Measurements from ENCODE around the gene STAT1. TPM values are rescaled to one million over a fixed set of nuclear protein-coding genes. Genes with fewer than 3 reads are reported as not detected.

STAT1 gene
- polyA plus RNA-seq, 3 donors: 51.3 to 126 (median 110) TPM

- Histone ChIP-seq H3K79me2 (ENCODE audit: insufficient read depth, low read length) (no peaks in the 10 kb centered on the region), H3K4me1 (ENCODE audit: control insufficient read depth in 1 of 2, insufficient read depth in 2 of 2, low read length in 2 of 2) (peaks cover 13 to 18% of the 10 kb centered on the region in 2 donors), H3K4me3 (replicated peaks in 1 of 3; ENCODE audit: low read depth in 2 of 3, low read length in 3 of 3) (no peak overlapping the region), H3K27ac (ENCODE audit: low read depth in 1 of 2, low read length in 2 of 2) (peak overlapping the region in 1 of 2 donors; percentile 67), H4K20me1 (ENCODE audit: insufficient read depth, low read length) (peaks cover 95% of the 10 kb centered on the region), H3K9me3 (replicated peaks in 1 of 2; ENCODE audit: control insufficient read depth in 1 of 2, insufficient read depth in 1 of 2, low read length in 2 of 2) (no peaks in the 10 kb centered on the region), H3K27me3 (ENCODE audit: control insufficient read depth in 2 of 2, insufficient read depth in 2 of 2, low read length in 2 of 2) (no peaks in the 10 kb centered on the region), H2AFZ (ENCODE audit: insufficient read depth, low read depth, low read length, poor library complexity, severe bottlenecking) (no peak overlapping the region), H3K36me3 (replicated peaks in 1 of 2; ENCODE audit: control insufficient read depth in 1 of 2, insufficient read depth in 2 of 2, low read length in 2 of 2) (peaks cover 98 to 100% of the 10 kb centered on the region in 2 donors), H3K9ac (ENCODE audit: insufficient read depth, low read length, poor library complexity, severe bottlenecking) (no peak overlapping the region), H3K4me2 (replicated peaks; ENCODE audit: extremely low read depth, low read length, poor library complexity, severe bottlenecking) (no peak overlapping the region)
- H3K36me3 Mint-ChIP-seq: peaks cover 92 to 95% of the 10 kb centered on the region in 2 donors
- H3K4me1 Mint-ChIP-seq: peaks cover 20% of the 10 kb centered on the region
- no CpG with 5 or more reads among the region's 3 CpGs for WGBS (ENCODE audit: insufficient coverage)
- no peak for TF ChIP-seq CTCF (IDR thresholded peaks at IDR 0.05)
- no peaks in the 10 kb centered on the region for H3K9me3 Mint-ChIP-seq
- no peaks in the 10 kb centered on the region for H3K27me3 Mint-ChIP-seq (ENCODE audit: low read depth in 3 of 3)
- DNase-seq: no peak
- H3K27ac Mint-ChIP-seq: peak overlapping the region in 6 of 7 donors; percentile 56 to 85 (median 68)
- intact Hi-C loops (cut with micrococcal nuclease): no loop called here
- H3K4me3 Mint-ChIP-seq: no peak overlapping the region
Measured at GRCh38 chr2:190970160-190970559, 43.8 kb downstream of the STAT1 start.

- H3K36me3 Mint-ChIP-seq: peaks cover 92 to 95% of the 10 kb centered on the region in 2 donors
- peaks cover 20% of the 10 kb centered on the region for H3K4me1 Mint-ChIP-seq
- WGBS (ENCODE audit: insufficient coverage): no CpG with 5 or more reads among the region's 2 CpGs
- Histone ChIP-seq H3K27ac (ENCODE audit: low read depth in 1 of 2, low read length in 2 of 2) (no peak overlapping the region), H3K4me3 (replicated peaks in 1 of 3; ENCODE audit: low read depth in 2 of 3, low read length in 3 of 3) (no peak overlapping the region), H3K79me2 (ENCODE audit: insufficient read depth, low read length) (no peaks in the 10 kb centered on the region), H2AFZ (ENCODE audit: insufficient read depth, low read depth, low read length, poor library complexity, severe bottlenecking) (no peak overlapping the region), H3K4me2 (replicated peaks; ENCODE audit: extremely low read depth, low read length, poor library complexity, severe bottlenecking) (no peak overlapping the region), H3K27me3 (ENCODE audit: control insufficient read depth in 2 of 2, insufficient read depth in 2 of 2, low read length in 2 of 2) (no peaks in the 10 kb centered on the region), H3K9me3 (replicated peaks in 1 of 2; ENCODE audit: control insufficient read depth in 1 of 2, insufficient read depth in 1 of 2, low read length in 2 of 2) (no peaks in the 10 kb centered on the region), H4K20me1 (ENCODE audit: insufficient read depth, low read length) (peaks cover 89% of the 10 kb centered on the region), H3K4me1 (ENCODE audit: control insufficient read depth in 1 of 2, insufficient read depth in 2 of 2, low read length in 2 of 2) (peaks cover 13 to 18% of the 10 kb centered on the region in 2 donors), H3K36me3 (replicated peaks in 1 of 2; ENCODE audit: control insufficient read depth in 1 of 2, insufficient read depth in 2 of 2, low read length in 2 of 2) (peaks cover 98 to 100% of the 10 kb centered on the region in 2 donors), H3K9ac (ENCODE audit: insufficient read depth, low read length, poor library complexity, severe bottlenecking) (no peak overlapping the region)
- intact Hi-C loops (cut with micrococcal nuclease): loop anchor here in 1 of 2 donors (5.0 kb wide), 1 partner anchor 44 kb away; the partner anchor contains the start of gene STAT1
- no peaks in the 10 kb centered on the region for H3K9me3 Mint-ChIP-seq
- H3K27ac Mint-ChIP-seq: peak overlapping the region in 1 of 7 donors; percentile 19
- TF ChIP-seq CTCF (IDR thresholded peaks at IDR 0.05): no peak
- no peak overlapping the region for H3K4me3 Mint-ChIP-seq
- H3K27me3 Mint-ChIP-seq (ENCODE audit: low read depth in 3 of 3): no peaks in the 10 kb centered on the region
- DNase-seq: no peak
Measured at GRCh38 chr2:190968522-190968921, 45.4 kb downstream of the STAT1 start.

All from CD14-positive monocyte (primary cell).